HG03139 (cell line): ENCODE data around the gene IRS2.
A peak's percentile ranks its signal among the peaks of the same experiment; 100 is the strongest.

ENCODE experiments used
- ATAC-seq: cut with Tn5 transposase; IDR thresholded peaks from one replicate; pipeline ENCODE4 v1.9.1; 2021; ENCODE audit not compliant: unreplicated experiment

Gene IRS2

GRCh38 chr13:109807345-109807744, 21.0 kb upstream of the IRS2 start:
- ATAC-seq, result no peak

- no peak for ATAC-seq
Measured at GRCh38 chr13:109804654-109805053, 18.3 kb upstream of the IRS2 start.

- no peak for ATAC-seq
Measured at GRCh38 chr13:109803825-109804224, 17.4 kb upstream of the IRS2 start.

- no peak for ATAC-seq
Measured at GRCh38 chr13:109802936-109803335, 16.6 kb upstream of the IRS2 start.

- no peak for ATAC-seq
Measured at GRCh38 chr13:109795011-109795410, 8.6 kb upstream of the IRS2 start.

GRCh38 chr13:109794095-109794494, 7.7 kb upstream of the IRS2 start:
- ATAC-seq, result no peak

- ATAC-seq, result no peak
Measured at GRCh38 chr13:109792416-109793059, 6.2 kb upstream of the IRS2 start.

- no peak for ATAC-seq
Measured at GRCh38 chr13:109790942-109791605, 4.7 kb upstream of the IRS2 start.

GRCh38 chr13:109790086-109790485, 3.7 kb upstream of the IRS2 start:
- ATAC-seq, result no peak

- ATAC-seq, result no peak
Measured at GRCh38 chr13:109789262-109789661, 2.9 kb upstream of the IRS2 start.

GRCh38 chr13:109788372-109789111, 2.2 kb upstream of the IRS2 start:
- ATAC-seq, result no peak

- no peak for ATAC-seq
Measured at GRCh38 chr13:109787135-109787954, 962 bp upstream of the IRS2 start.

GRCh38 chr13:109785892-109786450, 412 bp downstream of the IRS2 start:
- ATAC-seq, result peak; percentile 13

GRCh38 chr13:109785141-109785891, 1.1 kb downstream of the IRS2 start:
- ATAC-seq, result no peak

GRCh38 chr13:109784590-109785140, 1.7 kb downstream of the IRS2 start:
- ATAC-seq, result no peak

GRCh38 chr13:109783815-109784589, 2.4 kb downstream of the IRS2 start:
- no peak for ATAC-seq

GRCh38 chr13:109783447-109783814, 3.0 kb downstream of the IRS2 start:
- no peak for ATAC-seq

GRCh38 chr13:109782823-109783431, 3.5 kb downstream of the IRS2 start:
- no peak for ATAC-seq
